GM23338 (cell line): ENCODE results near the gene SLC4A9.
A peak's percentile ranks its signal among the peaks of the same experiment; 100 is the strongest.

ENCODE experiments used
- CREB1 ChIP-seq: fragments of 250-450 bp; sonication (Bioruptor Pico); IDR thresholded peaks from 2 replicates; pipeline ENCODE4 v1.5.0; 2020; ENCODE audit warnings: low read depth, mild to moderate bottlenecking, moderate library complexity
- ETS1 ChIP-seq: IDR thresholded peaks from 2 replicates; pipeline ENCODE4 v1.6.1; 2016; ENCODE audit warnings: antibody characterized with exemption
- EZH2 ChIP-seq: fragments of 200-600 bp; sonication (generic); IDR thresholded peaks from one replicate; pipeline ENCODE4 v1.8.0; 2017; ENCODE audit warnings: antibody characterized with exemption, mild to moderate bottlenecking, low read depth; ENCODE audit not compliant: unreplicated experiment
- EZH2phosphoT487 ChIP-seq: fragments of 200-600 bp; sonication (generic); IDR thresholded peaks from one replicate; pipeline ENCODE4 v1.8.1; 2018; ENCODE audit warnings: antibody characterized with exemption; ENCODE audit not compliant: unreplicated experiment
- NANOG ChIP-seq: IDR thresholded peaks from 2 replicates; pipeline ENCODE4 v1.6.1; 2016; ENCODE audit warnings: antibody characterized with exemption, borderline replicate concordance
- POLR2AphosphoS5 ChIP-seq: IDR thresholded peaks from 2 replicates; pipeline ENCODE4 v1.6.1; 2016; ENCODE audit warnings: antibody characterized with exemption, low read depth
- REST ChIP-seq: IDR thresholded peaks from one replicate; pipeline ENCODE4 v1.6.1; 2018; ENCODE audit warnings: antibody characterized with exemption; ENCODE audit not compliant: unreplicated experiment
- ZNF331 ChIP-seq: fragments of 250-450 bp; sonication (Bioruptor Pico); IDR thresholded peaks from 2 replicates; pipeline ENCODE4 v1.5.0; 2020; ENCODE audit warnings: low read depth, mild to moderate bottlenecking, moderate library complexity
- TF ChIP-seq, protein P1 (sequence below), 2 experiments: fragments of 200-600 bp in 1 of 2; sonication (generic) in 1 of 2; conservative IDR thresholded peaks; 2 replicates each; pipeline versions ENCODE4 v1.5.1 to v1.6.1; 2016 to 2017; ENCODE audit warnings: antibody characterized with exemption in 2 of 2, low read depth in 2 of 2, mild to moderate bottlenecking in 2 of 2, moderate library complexity in 1 of 2
- TF ChIP-seq, protein P2 (sequence below): fragments of 250-450 bp; sonication (Bioruptor Pico); IDR thresholded peaks from 2 replicates; pipeline ENCODE4 v1.5.0; 2020; ENCODE audit warnings: mild to moderate bottlenecking, moderate library complexity

GRCh38 chr5:140358738-140359310 lies 1.2 kb upstream of the SLC4A9 start:
- TF ChIP-seq, protein P1, sequence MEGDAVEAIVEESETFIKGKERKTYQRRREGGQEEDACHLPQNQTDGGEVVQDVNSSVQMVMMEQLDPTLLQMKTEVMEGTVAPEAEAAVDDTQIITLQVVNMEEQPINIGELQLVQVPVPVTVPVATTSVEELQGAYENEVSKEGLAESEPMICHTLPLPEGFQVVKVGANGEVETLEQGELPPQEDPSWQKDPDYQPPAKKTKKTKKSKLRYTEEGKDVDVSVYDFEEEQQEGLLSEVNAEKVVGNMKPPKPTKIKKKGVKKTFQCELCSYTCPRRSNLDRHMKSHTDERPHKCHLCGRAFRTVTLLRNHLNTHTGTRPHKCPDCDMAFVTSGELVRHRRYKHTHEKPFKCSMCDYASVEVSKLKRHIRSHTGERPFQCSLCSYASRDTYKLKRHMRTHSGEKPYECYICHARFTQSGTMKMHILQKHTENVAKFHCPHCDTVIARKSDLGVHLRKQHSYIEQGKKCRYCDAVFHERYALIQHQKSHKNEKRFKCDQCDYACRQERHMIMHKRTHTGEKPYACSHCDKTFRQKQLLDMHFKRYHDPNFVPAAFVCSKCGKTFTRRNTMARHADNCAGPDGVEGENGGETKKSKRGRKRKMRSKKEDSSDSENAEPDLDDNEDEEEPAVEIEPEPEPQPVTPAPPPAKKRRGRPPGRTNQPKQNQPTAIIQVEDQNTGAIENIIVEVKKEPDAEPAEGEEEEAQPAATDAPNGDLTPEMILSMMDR (conservative IDR thresholded peaks at IDR 0.05; ENCODE audit: low read depth in 2 of 2) = peak; percentile 61 to 63
- TF ChIP-seq EZH2phosphoT487 (no peak), POLR2AphosphoS5 (no peak), EZH2 (no peak), ETS1 (no peak), REST (no peak), CREB1 (CRISPR knock-in tag) (no peak), ZNF331 (CRISPR knock-in tag) (no peak), NANOG (no peak)
- TF ChIP-seq, protein P2, sequence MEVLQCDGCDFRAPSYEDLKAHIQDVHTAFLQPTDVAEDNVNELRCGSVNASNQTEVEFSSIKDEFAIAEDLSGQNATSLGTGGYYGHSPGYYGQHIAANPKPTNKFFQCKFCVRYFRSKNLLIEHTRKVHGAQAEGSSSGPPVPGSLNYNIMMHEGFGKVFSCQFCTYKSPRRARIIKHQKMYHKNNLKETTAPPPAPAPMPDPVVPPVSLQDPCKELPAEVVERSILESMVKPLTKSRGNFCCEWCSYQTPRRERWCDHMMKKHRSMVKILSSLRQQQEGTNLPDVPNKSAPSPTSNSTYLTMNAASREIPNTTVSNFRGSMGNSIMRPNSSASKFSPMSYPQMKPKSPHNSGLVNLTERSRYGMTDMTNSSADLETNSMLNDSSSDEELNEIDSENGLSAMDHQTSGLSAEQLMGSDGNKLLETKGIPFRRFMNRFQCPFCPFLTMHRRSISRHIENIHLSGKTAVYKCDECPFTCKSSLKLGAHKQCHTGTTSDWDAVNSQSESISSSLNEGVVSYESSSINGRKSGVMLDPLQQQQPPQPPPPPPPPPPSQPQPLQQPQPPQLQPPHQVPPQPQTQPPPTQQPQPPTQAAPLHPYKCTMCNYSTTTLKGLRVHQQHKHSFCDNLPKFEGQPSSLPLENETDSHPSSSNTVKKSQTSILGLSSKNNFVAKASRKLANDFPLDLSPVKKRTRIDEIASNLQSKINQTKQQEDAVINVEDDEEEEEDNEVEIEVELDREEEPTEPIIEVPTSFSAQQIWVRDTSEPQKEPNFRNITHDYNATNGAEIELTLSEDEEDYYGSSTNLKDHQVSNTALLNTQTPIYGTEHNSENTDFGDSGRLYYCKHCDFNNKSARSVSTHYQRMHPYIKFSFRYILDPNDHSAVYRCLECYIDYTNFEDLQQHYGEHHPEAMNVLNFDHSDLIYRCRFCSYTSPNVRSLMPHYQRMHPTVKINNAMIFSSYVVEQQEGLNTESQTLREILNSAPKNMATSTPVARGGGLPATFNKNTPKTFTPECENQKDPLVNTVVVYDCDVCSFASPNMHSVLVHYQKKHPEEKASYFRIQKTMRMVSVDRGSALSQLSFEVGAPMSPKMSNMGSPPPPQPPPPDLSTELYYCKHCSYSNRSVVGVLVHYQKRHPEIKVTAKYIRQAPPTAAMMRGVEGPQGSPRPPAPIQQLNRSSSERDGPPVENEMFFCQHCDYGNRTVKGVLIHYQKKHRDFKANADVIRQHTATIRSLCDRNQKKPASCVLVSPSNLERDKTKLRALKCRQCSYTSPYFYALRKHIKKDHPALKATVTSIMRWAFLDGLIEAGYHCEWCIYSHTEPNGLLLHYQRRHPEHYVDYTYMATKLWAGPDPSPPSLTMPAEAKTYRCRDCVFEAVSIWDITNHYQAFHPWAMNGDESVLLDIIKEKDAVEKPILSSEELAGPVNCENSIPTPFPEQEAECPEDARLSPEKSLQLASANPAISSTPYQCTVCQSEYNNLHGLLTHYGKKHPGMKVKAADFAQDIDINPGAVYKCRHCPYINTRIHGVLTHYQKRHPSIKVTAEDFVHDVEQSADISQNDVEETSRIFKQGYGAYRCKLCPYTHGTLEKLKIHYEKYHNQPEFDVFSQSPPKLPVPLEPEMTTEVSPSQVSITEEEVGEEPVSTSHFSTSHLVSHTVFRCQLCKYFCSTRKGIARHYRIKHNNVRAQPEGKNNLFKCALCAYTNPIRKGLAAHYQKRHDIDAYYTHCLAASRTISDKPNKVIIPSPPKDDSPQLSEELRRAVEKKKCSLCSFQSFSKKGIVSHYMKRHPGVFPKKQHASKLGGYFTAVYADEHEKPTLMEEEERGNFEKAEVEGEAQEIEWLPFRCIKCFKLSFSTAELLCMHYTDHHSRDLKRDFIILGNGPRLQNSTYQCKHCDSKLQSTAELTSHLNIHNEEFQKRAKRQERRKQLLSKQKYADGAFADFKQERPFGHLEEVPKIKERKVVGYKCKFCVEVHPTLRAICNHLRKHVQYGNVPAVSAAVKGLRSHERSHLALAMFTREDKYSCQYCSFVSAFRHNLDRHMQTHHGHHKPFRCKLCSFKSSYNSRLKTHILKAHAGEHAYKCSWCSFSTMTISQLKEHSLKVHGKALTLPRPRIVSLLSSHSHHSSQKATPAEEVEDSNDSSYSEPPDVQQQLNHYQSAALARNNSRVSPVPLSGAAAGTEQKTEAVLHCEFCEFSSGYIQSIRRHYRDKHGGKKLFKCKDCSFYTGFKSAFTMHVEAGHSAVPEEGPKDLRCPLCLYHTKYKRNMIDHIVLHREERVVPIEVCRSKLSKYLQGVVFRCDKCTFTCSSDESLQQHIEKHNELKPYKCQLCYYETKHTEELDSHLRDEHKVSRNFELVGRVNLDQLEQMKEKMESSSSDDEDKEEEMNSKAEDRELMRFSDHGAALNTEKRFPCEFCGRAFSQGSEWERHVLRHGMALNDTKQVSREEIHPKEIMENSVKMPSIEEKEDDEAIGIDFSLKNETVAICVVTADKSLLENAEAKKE = no peak
